WI38 (cell line): ENCODE measurements around the gene ADRA2B.

Experiments
- H3K4me3 ChIP-seq: 2 replicates; pipeline ENCODE4 v1.5.1; 2011; ENCODE audit warnings: low read depth, mild to moderate bottlenecking, control low read depth, low read length
- TF ChIP-seq, protein P1 (sequence below): IDR thresholded peaks from 2 replicates; pipeline ENCODE4 v1.5.1; 2012; ENCODE audit warnings: low read depth, mild to moderate bottlenecking, control low read depth, low read length

ADRA2B gene

DNA sequence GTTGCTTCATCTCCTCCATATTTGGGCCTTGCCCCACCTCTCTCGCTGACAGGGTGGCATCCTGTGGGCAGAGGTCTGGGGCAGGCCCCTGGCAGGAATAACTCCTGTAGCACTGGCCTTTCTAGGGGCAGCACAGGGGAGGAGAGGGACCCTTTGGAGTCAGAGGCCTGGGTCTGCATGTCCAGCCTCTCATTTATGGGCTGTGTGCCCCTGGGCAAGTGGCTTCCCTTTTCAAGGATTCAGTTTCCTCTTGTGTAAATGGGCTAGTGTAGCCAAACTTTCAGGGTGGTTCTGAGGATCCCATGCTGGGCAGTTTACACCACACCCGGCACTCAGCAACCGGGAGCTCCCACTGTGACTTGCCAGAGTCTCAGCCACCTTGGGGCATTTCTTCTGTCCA lies 23.4 kb downstream of the ADRA2B start:
- no peak overlapping the region for H3K4me3 ChIP-seq
- TF ChIP-seq, protein P1, sequence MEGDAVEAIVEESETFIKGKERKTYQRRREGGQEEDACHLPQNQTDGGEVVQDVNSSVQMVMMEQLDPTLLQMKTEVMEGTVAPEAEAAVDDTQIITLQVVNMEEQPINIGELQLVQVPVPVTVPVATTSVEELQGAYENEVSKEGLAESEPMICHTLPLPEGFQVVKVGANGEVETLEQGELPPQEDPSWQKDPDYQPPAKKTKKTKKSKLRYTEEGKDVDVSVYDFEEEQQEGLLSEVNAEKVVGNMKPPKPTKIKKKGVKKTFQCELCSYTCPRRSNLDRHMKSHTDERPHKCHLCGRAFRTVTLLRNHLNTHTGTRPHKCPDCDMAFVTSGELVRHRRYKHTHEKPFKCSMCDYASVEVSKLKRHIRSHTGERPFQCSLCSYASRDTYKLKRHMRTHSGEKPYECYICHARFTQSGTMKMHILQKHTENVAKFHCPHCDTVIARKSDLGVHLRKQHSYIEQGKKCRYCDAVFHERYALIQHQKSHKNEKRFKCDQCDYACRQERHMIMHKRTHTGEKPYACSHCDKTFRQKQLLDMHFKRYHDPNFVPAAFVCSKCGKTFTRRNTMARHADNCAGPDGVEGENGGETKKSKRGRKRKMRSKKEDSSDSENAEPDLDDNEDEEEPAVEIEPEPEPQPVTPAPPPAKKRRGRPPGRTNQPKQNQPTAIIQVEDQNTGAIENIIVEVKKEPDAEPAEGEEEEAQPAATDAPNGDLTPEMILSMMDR: no peak

DNA sequence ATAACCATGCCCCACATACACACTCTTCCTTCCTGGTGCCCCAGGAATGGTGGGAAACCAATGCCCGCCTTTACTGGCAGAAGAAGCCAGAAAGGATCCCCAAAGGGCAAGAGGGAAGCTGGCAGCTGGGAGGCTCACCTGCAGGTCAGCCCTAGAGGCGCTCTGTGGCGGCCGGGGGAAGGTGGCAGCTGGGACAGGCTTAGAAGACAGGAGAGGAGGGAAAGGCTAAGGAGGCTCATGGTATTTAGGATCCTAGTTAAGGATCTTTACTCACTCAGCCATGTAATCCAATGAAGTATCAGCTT lies 23.8 kb downstream of the ADRA2B start:
- TF ChIP-seq, protein P1: no peak
- H3K4me3 ChIP-seq: no peak overlapping the region

DNA sequence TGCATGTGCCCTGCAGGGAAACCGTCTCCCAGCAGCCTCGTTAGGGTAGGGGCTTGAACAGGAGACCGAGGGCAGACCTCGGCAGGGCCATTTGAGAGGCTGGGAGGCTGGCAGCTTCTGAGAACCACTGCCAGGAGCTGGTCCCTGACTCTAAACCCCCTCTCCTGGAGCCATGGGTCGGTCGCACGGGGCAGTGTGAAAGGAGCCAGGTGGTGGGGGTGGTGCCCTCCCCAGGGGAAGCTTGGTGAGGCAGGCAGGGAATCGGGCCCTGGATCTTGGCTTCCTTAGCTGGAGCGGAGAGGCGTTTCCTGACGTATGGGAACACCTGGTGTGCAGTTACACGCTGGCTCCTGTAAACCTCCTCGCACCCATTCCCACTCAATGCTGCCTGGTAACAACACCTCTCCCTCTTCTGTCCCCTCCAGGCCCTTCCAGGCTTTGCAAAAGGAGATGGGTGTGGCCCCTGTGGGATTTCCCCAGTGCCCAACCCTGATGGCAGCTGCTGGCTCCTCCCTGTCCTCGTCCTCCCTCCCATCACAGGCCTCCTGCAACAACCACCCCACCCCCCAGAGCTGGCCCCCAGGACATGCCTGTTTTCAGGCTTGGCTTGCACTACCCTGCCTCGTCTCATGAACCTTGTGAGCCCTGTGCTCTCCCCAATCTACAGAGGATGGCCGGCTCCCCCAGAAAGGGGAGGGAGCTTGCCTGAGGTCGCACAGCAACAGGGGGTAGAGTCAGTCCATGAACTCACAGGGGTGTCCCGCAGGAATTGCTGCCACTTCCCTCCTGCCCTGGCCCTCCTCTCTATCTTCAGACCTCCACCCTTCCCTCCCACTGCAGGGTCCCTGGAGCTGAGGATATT lies 24.4 kb downstream of the ADRA2B start:
- no peak overlapping the region for H3K4me3 ChIP-seq
- TF ChIP-seq, protein P1: no peak

DNA sequence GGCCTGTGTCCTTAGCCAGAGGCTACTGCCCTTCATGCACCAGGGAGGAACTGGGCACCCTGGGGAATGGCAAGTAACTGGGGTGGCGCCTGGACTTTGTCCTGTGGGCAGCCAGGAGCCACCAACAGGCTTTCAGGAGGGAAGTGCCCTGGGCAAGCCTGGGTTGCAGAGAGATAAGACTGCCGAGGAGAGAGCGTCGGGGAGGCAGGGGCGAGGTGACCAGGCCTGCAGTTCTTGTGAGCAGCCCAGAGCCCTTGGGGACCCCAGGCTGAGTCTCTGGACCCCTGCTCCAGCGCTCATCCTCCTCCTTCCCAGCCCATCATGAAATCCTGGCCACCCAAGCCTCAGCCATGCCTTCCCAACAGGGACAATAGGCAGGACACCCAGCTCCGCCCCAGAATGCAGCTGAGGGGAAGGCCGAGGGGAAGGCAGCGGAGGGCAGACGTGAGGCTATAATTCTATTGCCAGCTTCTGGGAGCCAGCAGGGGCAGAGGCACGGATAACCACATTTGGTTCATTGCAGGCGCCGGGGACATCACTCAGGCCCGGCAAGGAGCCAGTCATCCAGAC lies 25.1 kb downstream of the ADRA2B start:
- no peak overlapping the region for H3K4me3 ChIP-seq
- TF ChIP-seq, protein P1: no peak

DNA sequence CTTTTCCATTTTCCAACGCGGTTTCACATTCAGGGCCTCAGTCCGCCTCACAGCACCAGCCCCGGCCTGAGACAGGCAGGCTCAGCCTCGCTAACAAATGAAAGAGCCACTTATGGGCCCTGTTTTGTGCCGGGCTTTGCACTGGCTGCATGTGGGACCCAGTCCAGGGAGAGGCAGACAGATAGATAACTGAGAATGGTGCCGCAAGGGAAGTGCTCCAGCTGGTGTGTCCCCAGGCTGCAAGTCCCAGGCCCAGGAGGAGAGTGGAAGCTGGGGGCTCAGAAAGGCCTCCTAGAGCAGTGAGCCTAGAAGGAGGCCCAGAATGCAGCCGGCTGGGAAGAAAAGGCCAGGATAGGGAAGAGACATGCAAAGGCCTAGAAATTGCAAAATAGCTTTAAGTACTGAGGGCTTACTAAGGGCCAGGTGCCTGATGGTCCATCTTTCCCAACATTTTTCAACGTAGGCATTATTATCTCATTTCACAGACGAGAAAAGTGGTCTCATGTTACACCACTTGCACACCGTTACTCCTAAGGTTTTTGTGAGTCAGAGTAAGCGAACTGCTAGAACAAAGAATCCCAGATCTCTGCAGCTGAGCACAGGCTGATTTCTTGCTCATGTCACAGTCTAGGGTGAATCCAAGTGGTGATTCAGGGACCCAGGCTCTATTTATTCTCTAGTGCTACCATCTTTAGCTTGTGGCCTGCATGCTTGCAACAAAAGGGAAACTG lies 26.0 kb downstream of the ADRA2B start:
- TF ChIP-seq, protein P1: no peak

DNA sequence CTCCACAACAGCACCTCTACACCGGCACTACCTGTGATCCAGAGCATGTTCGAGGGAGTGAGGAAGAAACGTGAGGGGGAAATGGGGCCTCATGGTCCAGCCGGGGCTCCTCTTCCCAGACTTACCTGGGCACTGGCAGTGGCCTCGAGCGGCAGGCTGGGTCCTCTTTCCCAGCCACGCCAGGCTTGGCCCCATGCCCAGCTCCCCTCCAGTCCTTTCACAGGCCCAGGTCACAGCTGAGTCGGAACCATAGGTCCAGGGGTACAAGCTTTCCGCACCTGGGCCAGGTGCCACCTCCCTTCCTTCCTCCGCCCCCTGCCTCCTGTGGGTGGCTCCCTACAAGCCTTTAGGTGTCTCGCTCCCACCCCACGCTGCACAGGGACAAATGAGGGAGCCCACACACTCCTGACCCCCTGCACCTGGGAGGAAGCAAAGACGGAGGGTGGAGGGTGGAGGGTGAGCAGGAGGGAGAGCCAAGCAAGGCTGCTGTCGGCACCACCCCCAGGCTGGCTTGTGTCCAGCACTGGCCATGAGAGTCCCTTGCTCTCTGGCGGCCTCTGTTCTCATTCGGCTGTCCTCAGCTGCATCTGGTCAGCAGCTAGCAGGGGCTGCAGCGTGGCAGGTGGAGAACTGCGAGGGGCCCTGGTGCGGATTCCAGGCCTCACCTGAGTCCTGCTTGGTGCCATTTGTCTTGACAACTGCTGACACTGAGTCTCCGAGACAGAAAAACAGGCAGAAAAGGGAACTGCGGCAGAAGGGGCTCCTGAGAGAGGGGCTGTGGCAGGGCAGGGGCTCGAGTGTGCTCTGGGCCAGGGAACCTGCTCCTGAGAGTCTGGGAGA lies 26.8 kb downstream of the ADRA2B start:
- TF ChIP-seq, protein P1: no peak
- H3K4me3 ChIP-seq: no peak overlapping the region

More for the DNA sequence above, 26.0 kb downstream of the ADRA2B start:
- no peak overlapping the region for H3K4me3 ChIP-seq
